B cell (primary cell): Measurements from ENCODE around the gene PRR27. TPM values are rescaled to one million over a fixed set of nuclear protein-coding genes. Genes with fewer than 3 reads are reported as not detected.

Source experiments
- ATAC-seq: fragments of 200-7000 bp; cut with Tn5 transposase; one replicate; pipeline ENCODE4 v1.10.0; 2021; ENCODE audit warnings: low read depth, mild to moderate bottlenecking, moderate number of reproducible peaks, moderate library complexity
- CTCF ChIA-PET: fragments of 350-600 bp; sonication (Branson Sonifier 250); formaldehyde crosslinking; loops from one replicate; lab custom pipeline; 2021; ENCODE audit warnings: antibody characterized with exemption, inconsistent platforms; lab: Charles Lee
- POLR2A ChIA-PET: fragments of 350-600 bp; sonication (Branson Sonifier 250); formaldehyde crosslinking; loops from one replicate; lab custom pipeline; 2021; ENCODE audit warnings: antibody characterized with exemption; lab: Charles Lee
- DNase-seq: peaks from one replicate; pipeline ENCODE4 v3.0.0; 2013
- H2AFZ ChIP-seq: 2 replicates; pipeline ENCODE4 v1.6.1; 2012; ENCODE audit warnings: mild to moderate bottlenecking, low read depth, low read length; ENCODE audit not compliant: insufficient read depth, poor library complexity, severe bottlenecking
- H3K27ac ChIP-seq, 2 donors: 1 replicate in 1 of 2; 2 replicates in 1 of 2; pipeline ENCODE4 v1.5.1; 2012 to 2013; ENCODE audit warnings: low read length in 2 of 2, mild to moderate bottlenecking in 2 of 2, moderate library complexity in 1 of 2
- H3K27me3 ChIP-seq, 4 experiments: fragments of 200-600 bp in 1 of 4; sonication (generic) in 1 of 4; replicated peaks in 1 of 4; 1 replicate in 2 of 4; 2 replicates in 2 of 4; pipeline versions ENCODE4 v1.6.1 to v1.7.0; 2013 to 2016; ENCODE audit warnings: low read length in 3 of 4, mild to moderate bottlenecking in 2 of 4, mixed read lengths in 1 of 4, moderate library complexity in 1 of 4; ENCODE audit not compliant: insufficient read depth in 4 of 4, control insufficient read depth in 3 of 4; ENCODE audit errors: control extremely low read depth in 1 of 4
- H3K36me3 ChIP-seq, 2 experiments: replicated peaks in 1 of 2; 1 replicate in 1 of 2; 2 replicates in 1 of 2; pipeline versions ENCODE4 v1.6.1 to v1.7.1; 2013; ENCODE audit warnings: low read length in 1 of 2; ENCODE audit not compliant: insufficient read depth in 2 of 2, control insufficient read depth in 1 of 2; ENCODE audit errors: control extremely low read depth in 1 of 2, extremely low read depth in 1 of 2
- H3K4me1 ChIP-seq, 2 donors: fragments of 200-600 bp in 1 of 2; sonication (generic) in 1 of 2; 1 replicate in 1 of 2; 2 replicates in 1 of 2; pipeline versions ENCODE4 v1.5.1 to v1.6.1; 2013 to 2017; ENCODE audit warnings: low read length in 2 of 2; ENCODE audit not compliant: control insufficient read depth in 2 of 2, insufficient read depth in 2 of 2
- H3K4me2 ChIP-seq: replicated peaks from 2 replicates; pipeline ENCODE3; 2012; ENCODE audit warnings: mild to moderate bottlenecking, low read depth, low read length; ENCODE audit not compliant: poor library complexity, severe bottlenecking
- H3K4me3 ChIP-seq, 5 experiments: fragments of 200-600 bp in 1 of 5; sonication (generic) in 1 of 5; 1 replicate in 3 of 5; 2 replicates in 2 of 5; pipeline versions ENCODE4 v1.5.1 to v1.7.0; 2011 to 2016; ENCODE audit warnings: low read length in 4 of 5, mild to moderate bottlenecking in 4 of 5, low read depth in 2 of 5, control low read depth in 1 of 5, moderate library complexity in 1 of 5; ENCODE audit not compliant: insufficient read depth in 1 of 5; ENCODE audit errors: control extremely low read depth in 1 of 5, extremely low read depth in 1 of 5
- H3K79me2 ChIP-seq: fragments of 200-600 bp; sonication (generic); one replicate; pipeline ENCODE4 v1.6.0; 2016; ENCODE audit warnings: low read length; ENCODE audit not compliant: control insufficient read depth, insufficient read depth
- H3K9ac ChIP-seq: fragments of 200-600 bp; sonication (generic); 2 replicates; pipeline ENCODE4 v1.6.1; 2017; ENCODE audit warnings: mild to moderate bottlenecking, low read length, moderate library complexity
- H3K9me3 ChIP-seq, 3 donors: one replicate each; pipeline versions ENCODE4 v1.6.1 to v1.7.1; 2013; ENCODE audit warnings: low read length in 2 of 3; ENCODE audit not compliant: control insufficient read depth in 2 of 3, insufficient read depth in 1 of 3; ENCODE audit errors: control extremely low read depth in 1 of 3
- H4K20me1 ChIP-seq: 2 replicates; pipeline ENCODE4 v1.6.0; 2012; ENCODE audit warnings: mild to moderate bottlenecking, low read length; ENCODE audit not compliant: insufficient read depth, control insufficient read depth, poor library complexity, severe bottlenecking
- H3K27ac Mint-ChIP-seq: one replicate; pipeline ENCODE4 v1.8.0; 2021; ENCODE audit warnings: mixed read lengths
- H3K27me3 Mint-ChIP-seq: one replicate; pipeline ENCODE4 v1.8.0; 2021; ENCODE audit warnings: mixed read lengths
- H3K4me1 Mint-ChIP-seq: one replicate; pipeline ENCODE4 v1.8.0; 2021; ENCODE audit warnings: mixed read lengths
- H3K4me3 Mint-ChIP-seq: one replicate; pipeline ENCODE4 v1.8.0; 2021; ENCODE audit warnings: mixed read lengths
- H3K9me3 Mint-ChIP-seq: one replicate; pipeline ENCODE4 v1.8.0; 2022; ENCODE audit warnings: mixed read lengths; ENCODE audit not compliant: insufficient read depth
- CTCF ChIP-seq: fragments of 200-600 bp; IDR thresholded peaks from one replicate; pipeline ENCODE4 v1.8.0; 2022; ENCODE audit warnings: antibody characterized with exemption, mild to moderate bottlenecking
- EZH2 ChIP-seq: IDR thresholded peaks from 2 replicates; pipeline ENCODE4 v1.6.1; 2012; ENCODE audit warnings: borderline replicate concordance, low read depth, mild to moderate bottlenecking, moderate library complexity, low read length; ENCODE audit not compliant: insufficient read depth, poor library complexity, severe bottlenecking
- WGBS: methylation state at CpG from one replicate; pipeline ENCODE4 v1.1.5; 2013; ENCODE audit warnings: missing lambda C conversion rate; ENCODE audit not compliant: insufficient coverage; 5-methylcytosine and 5-hydroxymethylcytosine counted together
- intact Hi-C: fragments of 100-400 bp; cut with micrococcal nuclease; formaldehyde crosslinking; loops from one replicate; pipeline ENCODE4 v1.10.0; 2022
- polyA minus RNA-seq: library from RNA; depleted of rRNA, polyadenylated mRNA; stranded (reverse); fragments of >200 nt; gene quantifications from 2 replicates; pipeline ENCODE4 v1.2.3, GENCODE V29; 2012
- polyA plus RNA-seq: library from polyadenylated mRNA; depleted of rRNA; stranded (reverse); fragments of >200 nt; gene quantifications from 2 replicates; pipeline ENCODE4 v1.2.3, GENCODE V29; 2012
- total RNA-seq, 2 donors: library from RNA; stranded (reverse); fragments of 120-200 nt in 1 of 2; gene quantifications; 1 replicate in 1 of 2; 2 replicates in 1 of 2; pipeline versions ENCODE4 v1.2.3 to v1.2.4, GENCODE V29; 2013 to 2022

The PRR27 gene
- total RNA-seq (not detected in 2 replicates), polyA plus RNA-seq (not detected in 2 replicates), polyA minus RNA-seq (not detected in 2 replicates)
- not detected for total RNA-seq (2013)

GRCh38 chr4:70153937-70154336 lies at the start of gene PRR27:
Gene PRR27 (plus strand): TSS chr4:70154237. CDS start chr4:70154376, 139 bp downstream.
- Mint-ChIP-seq H3K27ac (no peak within 1 kb of the TSS), H3K27me3 (no peaks in the 10 kb centered on the region), H3K9me3 (no peaks in the 10 kb centered on the region), H3K4me3 (no peak within 1 kb of the TSS), H3K4me1 (no peaks in the 10 kb centered on the region)
- ATAC-seq, result no peak
- no CpG with 5 or more reads among the region's 3 CpGs for WGBS
- H3K27me3 ChIP-seq, result no peaks in the 10 kb centered on the region
- no peak within 1 kb of the TSS for H3K9ac ChIP-seq
- no peak within 1 kb of the TSS for H3K4me2 ChIP-seq
- intact Hi-C loops, result no loop called here
- no peak for TF ChIP-seq CTCF
- TF ChIP-seq EZH2, result no peak
- no peaks in the 10 kb centered on the region for H3K36me3 ChIP-seq
- no peak within 1 kb of the TSS for H3K27ac ChIP-seq
- CTCF ChIA-PET, result no interaction called here
- H2AFZ ChIP-seq, result no peak within 1 kb of the TSS
- no peak for DNase-seq
- no peak within 1 kb of the TSS for H3K4me3 ChIP-seq
- no peaks in the 10 kb centered on the region for H4K20me1 ChIP-seq
- no peaks in the 10 kb centered on the region for H3K9me3 ChIP-seq
- H3K79me2 ChIP-seq, result no peaks in the 10 kb centered on the region
- POLR2A ChIA-PET, result no interaction called here
- H3K4me1 ChIP-seq, result no peaks in the 10 kb centered on the region

- CTCF ChIA-PET, result no interaction called here
- no peaks in the 10 kb centered on the region for H3K9me3 Mint-ChIP-seq
Measured at GRCh38 chr4:70110917-70111316, 43.1 kb upstream of the PRR27 start.

More at GRCh38 chr4:70110917-70111316, 43.1 kb upstream of the PRR27 start:
- H3K79me2 ChIP-seq, result no peaks in the 10 kb centered on the region
- no peak overlapping the region for H3K9ac ChIP-seq
- H3K9me3 ChIP-seq, result no peaks in the 10 kb centered on the region
- ATAC-seq (no peak), DNase-seq (no peak)
- H4K20me1 ChIP-seq, result no peaks in the 10 kb centered on the region
- H3K4me3 ChIP-seq, result no peak overlapping the region
- no peaks in the 10 kb centered on the region for H3K27me3 ChIP-seq
- H3K27me3 Mint-ChIP-seq, result no peaks in the 10 kb centered on the region
- no peak overlapping the region for H3K4me2 ChIP-seq
- H3K4me1 Mint-ChIP-seq, result no peaks in the 10 kb centered on the region
- H3K36me3 ChIP-seq, result no peaks in the 10 kb centered on the region
- intact Hi-C loops, result no loop called here
- POLR2A ChIA-PET, result no interaction called here
- no peak overlapping the region for H3K27ac Mint-ChIP-seq
- TF ChIP-seq EZH2, result no peak
- no peak for TF ChIP-seq CTCF
- H3K4me1 ChIP-seq, result no peaks in the 10 kb centered on the region
- no peak overlapping the region for H3K27ac ChIP-seq
- no peak overlapping the region for H3K4me3 Mint-ChIP-seq
- no peak overlapping the region for H2AFZ ChIP-seq
